Ishikawa (cell line): ENCODE measurements around the gene EHBP1L1.
A peak's percentile ranks its signal among the peaks of the same experiment; 100 is the strongest.

ENCODE experiments used
- CEBPB ChIP-seq: IDR thresholded peaks from 2 replicates; pipeline ENCODE4 v1.6.1; 2012
- CREB1 ChIP-seq: IDR thresholded peaks from 2 replicates; pipeline ENCODE4 v1.6.1; 2012; ENCODE audit warnings: low read depth
- EGR1 ChIP-seq: IDR thresholded peaks from 2 replicates; pipeline ENCODE4 v1.6.1; 2012
- EP300 ChIP-seq: IDR thresholded peaks from 2 replicates; pipeline ENCODE4 v1.6.1; 2012; ENCODE audit warnings: borderline replicate concordance
- FOXM1 ChIP-seq: IDR thresholded peaks from 2 replicates; pipeline ENCODE4 v1.6.1; 2012; ENCODE audit warnings: low read depth, borderline replicate concordance
- MAX ChIP-seq: IDR thresholded peaks from 2 replicates; pipeline ENCODE4 v1.6.1; 2012
- NFIC ChIP-seq: IDR thresholded peaks from 2 replicates; pipeline ENCODE4 v1.6.1; 2012
- RAD21 ChIP-seq: IDR thresholded peaks from 2 replicates; pipeline ENCODE4 v1.6.1; 2012; ENCODE audit warnings: low read depth
- REST ChIP-seq: IDR thresholded peaks from 2 replicates; pipeline ENCODE4 v1.6.1; 2012; ENCODE audit warnings: low read depth, mild to moderate bottlenecking
- TAF1 ChIP-seq: IDR thresholded peaks from 2 replicates; pipeline ENCODE4 v1.6.1; 2012; ENCODE audit warnings: low read depth, mild to moderate bottlenecking
- TCF12 ChIP-seq: IDR thresholded peaks from 2 replicates; pipeline ENCODE4 v1.6.1; 2012; ENCODE audit warnings: low read depth
- TEAD4 ChIP-seq: IDR thresholded peaks from 2 replicates; pipeline ENCODE4 v1.6.1; 2012
- USF1 ChIP-seq: IDR thresholded peaks from 2 replicates; pipeline ENCODE4 v1.6.1; 2012
- YY1 ChIP-seq: IDR thresholded peaks from 2 replicates; pipeline ENCODE4 v1.6.1; 2012; ENCODE audit warnings: low read depth
- ZBTB7A ChIP-seq: IDR thresholded peaks from 2 replicates; pipeline ENCODE4 v1.6.1; 2012; ENCODE audit warnings: low read depth

EHBP1L1 gene

GRCh38 chr11:65559535-65559934, 16.3 kb upstream of the EHBP1L1 start:
- TF ChIP-seq MAX (no peak), YY1 (no peak), EGR1 (no peak; the same call in 1 of the 2 replicates), NFIC (no peak), REST (no peak), TCF12 (no peak), FOXM1 (no peak), TEAD4 (no peak), ZBTB7A (no peak), CEBPB (no peak), RAD21 (no peak; the same call in 1 of the 2 replicates), USF1 (no peak; the same call in 1 of the 2 replicates), TAF1 (no peak), CREB1 (no peak), EP300 (no peak)

GRCh38 chr11:65559951-65560537, 15.8 kb upstream of the EHBP1L1 start:
- TF ChIP-seq TEAD4 (peak; percentile 61), CEBPB (no peak), EGR1 (no peak), YY1 (peak; percentile 68), FOXM1 (no peak), CREB1 (no peak), MAX (no peak), NFIC (peak; percentile 85), REST (no peak), TCF12 (peak; percentile 74), TAF1 (no peak), USF1 (no peak), ZBTB7A (no peak), RAD21 (peak; percentile 10; the same call in 1 of the 2 replicates), EP300 (peak; percentile 76)

GRCh38 chr11:65560555-65561418, 15.1 kb upstream of the EHBP1L1 start:
- 0 out of 2 replicates have a peak, but pooled peaks have one; percentile 34 for TF ChIP-seq ZBTB7A
- no peak for TF ChIP-seq CREB1
- no peak for TF ChIP-seq MAX
- no peak for TF ChIP-seq EP300

- TF ChIP-seq TEAD4 (no peak), EGR1 (no peak), YY1 (no peak)
Observed at GRCh38 chr11:65562020-65562419, 13.8 kb upstream of the EHBP1L1 start.

- TF ChIP-seq TAF1 (no peak), NFIC (no peak), RAD21 (no peak), FOXM1 (no peak), CREB1 (no peak), EGR1 (no peak), TEAD4 (no peak), TCF12 (no peak)
Observed at GRCh38 chr11:65562788-65563187, 13.1 kb upstream of the EHBP1L1 start.
